Liver (tissue), 3 donors: ENCODE data around the gene MRPL44.

Source experiments
- EGR1 ChIP-seq, 2 donors: IDR thresholded peaks; 2 replicates each; pipeline ENCODE4 v1.6.1; 2016 to 2018; ENCODE audit warnings: antibody characterized with exemption in 2 of 2, low read depth in 2 of 2
- GABPA ChIP-seq, 2 donors: IDR thresholded peaks in 1 of 2; conservative IDR thresholded peaks in 1 of 2; 2 replicates each; pipeline ENCODE4 v1.6.1; 2016; ENCODE audit warnings: antibody characterized with exemption in 2 of 2, mild to moderate bottlenecking in 1 of 2, moderate library complexity in 1 of 2
- HNF4A ChIP-seq, 2 donors: conservative IDR thresholded peaks; 2 replicates each; pipeline ENCODE4 v1.6.1; 2016; ENCODE audit warnings: antibody characterized with exemption in 2 of 2, mild to moderate bottlenecking in 2 of 2
- JUND ChIP-seq, 2 donors: IDR thresholded peaks; 2 replicates each; pipeline ENCODE4 v1.6.1; 2016; ENCODE audit warnings: antibody characterized with exemption in 2 of 2
- RAD21 ChIP-seq, 2 donors: IDR thresholded peaks; 2 replicates each; pipeline ENCODE4 v1.6.1; 2016; ENCODE audit warnings: antibody characterized with exemption in 2 of 2, mild to moderate bottlenecking in 2 of 2
- SP1 ChIP-seq: IDR thresholded peaks from 2 replicates; pipeline ENCODE4 v1.6.1; 2018; ENCODE audit warnings: antibody characterized with exemption, mild to moderate bottlenecking
- TAF1 ChIP-seq: conservative IDR thresholded peaks from 2 replicates; pipeline ENCODE4 v1.6.1; 2016; ENCODE audit warnings: antibody characterized with exemption, mild to moderate bottlenecking
- YY1 ChIP-seq: IDR thresholded peaks from 2 replicates; pipeline ENCODE4 v1.6.1; 2016; ENCODE audit warnings: antibody characterized with exemption, mild to moderate bottlenecking
- TF ChIP-seq, protein P1 (sequence below): fragments of 150-350 bp; IDR thresholded peaks from 2 replicates; pipeline ENCODE4 v1.5.1; 2017; ENCODE audit warnings: improper control_type of control experiment, low read depth, low read length; ENCODE audit not compliant: missing input control
- TF ChIP-seq, protein P2 (sequence below): IDR thresholded peaks from 2 replicates; pipeline ENCODE4 v1.6.1; 2016; ENCODE audit warnings: antibody characterized with exemption
- TF ChIP-seq, protein P3 (sequence below): IDR thresholded peaks from 2 replicates; pipeline ENCODE4 v1.6.1; 2016; ENCODE audit warnings: antibody characterized with exemption
- TF ChIP-seq, protein P4 (sequence below): IDR thresholded peaks from 2 replicates; pipeline ENCODE4 v1.6.1; 2016; ENCODE audit warnings: antibody characterized with exemption
- TF ChIP-seq, protein P5 (sequence below): IDR thresholded peaks from 2 replicates; pipeline ENCODE4 v1.6.1; 2016; ENCODE audit warnings: antibody characterized with exemption, mild to moderate bottlenecking
- donor health status: healthy.
- donor health status: healthy.

DNA sequence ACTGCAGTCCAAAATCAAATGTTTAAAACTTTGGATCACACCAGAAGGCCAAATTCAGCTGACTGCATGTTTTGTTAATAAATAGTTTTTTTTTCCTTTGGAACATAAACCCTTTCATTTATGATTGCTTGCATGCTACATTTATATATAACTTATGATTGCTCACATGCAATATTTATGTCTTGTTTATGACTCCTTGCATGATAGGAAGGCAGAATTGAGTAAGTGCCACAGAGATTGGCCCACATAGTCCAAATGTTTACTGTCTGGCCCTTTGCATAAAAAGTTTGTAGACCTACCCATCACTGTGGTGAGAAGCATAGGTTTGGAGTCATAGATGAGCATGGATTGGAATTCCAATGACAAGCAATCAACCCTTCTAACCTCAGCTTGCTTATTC lies 42.9 kb upstream of the MRPL44 start:
- TF ChIP-seq EGR1 (IDR thresholded peaks at IDR 0.05; ENCODE audit: low read depth in 2 of 2) (no peak), GABPA (IDR thresholded peaks at IDR 0.05 in 1 of 2, conservative IDR thresholded peaks at IDR 0.05 in 1 of 2) (no peak), SP1 (no peak), JUND (IDR thresholded peaks at IDR 0.05) (no peak), YY1 (no peak), RAD21 (IDR thresholded peaks at IDR 0.05) (no peak), TAF1 (no peak), HNF4A (conservative IDR thresholded peaks at IDR 0.05) (no peak)
- TF ChIP-seq, protein P1, sequence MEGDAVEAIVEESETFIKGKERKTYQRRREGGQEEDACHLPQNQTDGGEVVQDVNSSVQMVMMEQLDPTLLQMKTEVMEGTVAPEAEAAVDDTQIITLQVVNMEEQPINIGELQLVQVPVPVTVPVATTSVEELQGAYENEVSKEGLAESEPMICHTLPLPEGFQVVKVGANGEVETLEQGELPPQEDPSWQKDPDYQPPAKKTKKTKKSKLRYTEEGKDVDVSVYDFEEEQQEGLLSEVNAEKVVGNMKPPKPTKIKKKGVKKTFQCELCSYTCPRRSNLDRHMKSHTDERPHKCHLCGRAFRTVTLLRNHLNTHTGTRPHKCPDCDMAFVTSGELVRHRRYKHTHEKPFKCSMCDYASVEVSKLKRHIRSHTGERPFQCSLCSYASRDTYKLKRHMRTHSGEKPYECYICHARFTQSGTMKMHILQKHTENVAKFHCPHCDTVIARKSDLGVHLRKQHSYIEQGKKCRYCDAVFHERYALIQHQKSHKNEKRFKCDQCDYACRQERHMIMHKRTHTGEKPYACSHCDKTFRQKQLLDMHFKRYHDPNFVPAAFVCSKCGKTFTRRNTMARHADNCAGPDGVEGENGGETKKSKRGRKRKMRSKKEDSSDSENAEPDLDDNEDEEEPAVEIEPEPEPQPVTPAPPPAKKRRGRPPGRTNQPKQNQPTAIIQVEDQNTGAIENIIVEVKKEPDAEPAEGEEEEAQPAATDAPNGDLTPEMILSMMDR, result no peak
- TF ChIP-seq, protein P2, sequence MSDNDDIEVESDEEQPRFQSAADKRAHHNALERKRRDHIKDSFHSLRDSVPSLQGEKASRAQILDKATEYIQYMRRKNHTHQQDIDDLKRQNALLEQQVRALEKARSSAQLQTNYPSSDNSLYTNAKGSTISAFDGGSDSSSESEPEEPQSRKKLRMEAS, result no peak
- TF ChIP-seq, protein P3, sequence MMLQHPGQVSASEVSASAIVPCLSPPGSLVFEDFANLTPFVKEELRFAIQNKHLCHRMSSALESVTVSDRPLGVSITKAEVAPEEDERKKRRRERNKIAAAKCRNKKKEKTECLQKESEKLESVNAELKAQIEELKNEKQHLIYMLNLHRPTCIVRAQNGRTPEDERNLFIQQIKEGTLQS, result no peak
- TF ChIP-seq, protein P4, sequence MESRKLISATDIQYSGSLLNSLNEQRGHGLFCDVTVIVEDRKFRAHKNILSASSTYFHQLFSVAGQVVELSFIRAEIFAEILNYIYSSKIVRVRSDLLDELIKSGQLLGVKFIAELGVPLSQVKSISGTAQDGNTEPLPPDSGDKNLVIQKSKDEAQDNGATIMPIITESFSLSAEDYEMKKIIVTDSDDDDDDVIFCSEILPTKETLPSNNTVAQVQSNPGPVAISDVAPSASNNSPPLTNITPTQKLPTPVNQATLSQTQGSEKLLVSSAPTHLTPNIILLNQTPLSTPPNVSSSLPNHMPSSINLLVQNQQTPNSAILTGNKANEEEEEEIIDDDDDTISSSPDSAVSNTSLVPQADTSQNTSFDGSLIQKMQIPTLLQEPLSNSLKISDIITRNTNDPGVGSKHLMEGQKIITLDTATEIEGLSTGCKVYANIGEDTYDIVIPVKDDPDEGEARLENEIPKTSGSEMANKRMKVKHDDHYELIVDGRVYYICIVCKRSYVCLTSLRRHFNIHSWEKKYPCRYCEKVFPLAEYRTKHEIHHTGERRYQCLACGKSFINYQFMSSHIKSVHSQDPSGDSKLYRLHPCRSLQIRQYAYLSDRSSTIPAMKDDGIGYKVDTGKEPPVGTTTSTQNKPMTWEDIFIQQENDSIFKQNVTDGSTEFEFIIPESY, result no peak
- TF ChIP-seq, protein P5, sequence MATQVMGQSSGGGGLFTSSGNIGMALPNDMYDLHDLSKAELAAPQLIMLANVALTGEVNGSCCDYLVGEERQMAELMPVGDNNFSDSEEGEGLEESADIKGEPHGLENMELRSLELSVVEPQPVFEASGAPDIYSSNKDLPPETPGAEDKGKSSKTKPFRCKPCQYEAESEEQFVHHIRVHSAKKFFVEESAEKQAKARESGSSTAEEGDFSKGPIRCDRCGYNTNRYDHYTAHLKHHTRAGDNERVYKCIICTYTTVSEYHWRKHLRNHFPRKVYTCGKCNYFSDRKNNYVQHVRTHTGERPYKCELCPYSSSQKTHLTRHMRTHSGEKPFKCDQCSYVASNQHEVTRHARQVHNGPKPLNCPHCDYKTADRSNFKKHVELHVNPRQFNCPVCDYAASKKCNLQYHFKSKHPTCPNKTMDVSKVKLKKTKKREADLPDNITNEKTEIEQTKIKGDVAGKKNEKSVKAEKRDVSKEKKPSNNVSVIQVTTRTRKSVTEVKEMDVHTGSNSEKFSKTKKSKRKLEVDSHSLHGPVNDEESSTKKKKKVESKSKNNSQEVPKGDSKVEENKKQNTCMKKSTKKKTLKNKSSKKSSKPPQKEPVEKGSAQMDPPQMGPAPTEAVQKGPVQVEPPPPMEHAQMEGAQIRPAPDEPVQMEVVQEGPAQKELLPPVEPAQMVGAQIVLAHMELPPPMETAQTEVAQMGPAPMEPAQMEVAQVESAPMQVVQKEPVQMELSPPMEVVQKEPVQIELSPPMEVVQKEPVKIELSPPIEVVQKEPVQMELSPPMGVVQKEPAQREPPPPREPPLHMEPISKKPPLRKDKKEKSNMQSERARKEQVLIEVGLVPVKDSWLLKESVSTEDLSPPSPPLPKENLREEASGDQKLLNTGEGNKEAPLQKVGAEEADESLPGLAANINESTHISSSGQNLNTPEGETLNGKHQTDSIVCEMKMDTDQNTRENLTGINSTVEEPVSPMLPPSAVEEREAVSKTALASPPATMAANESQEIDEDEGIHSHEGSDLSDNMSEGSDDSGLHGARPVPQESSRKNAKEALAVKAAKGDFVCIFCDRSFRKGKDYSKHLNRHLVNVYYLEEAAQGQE, result no peak
